Nephron progenitor cell (in vitro differentiated cells): ENCODE data around the gene TEX11.
A peak's percentile ranks its signal among the peaks of the same experiment; 100 is the strongest.
"Not testable (repeated sequence)": the region's sequence is repeated elsewhere in the genome, so short reads cannot be mapped to it uniquely, and the experiment has no call there.

Experiments
- DNase-seq: peaks from one replicate; pipeline ENCODE4 v3.0.0; 2021
- H3K27ac Mint-ChIP-seq: 2 replicates; pipeline ENCODE4 v1.8.0; 2021; ENCODE audit warnings: mild to moderate bottlenecking, moderate library complexity, mixed read lengths
- H3K27me3 Mint-ChIP-seq: 2 replicates; pipeline ENCODE4 v1.8.0; 2021; ENCODE audit warnings: mild to moderate bottlenecking, low read depth, mixed read lengths; ENCODE audit not compliant: poor library complexity
- H3K36me3 Mint-ChIP-seq: 2 replicates; pipeline ENCODE4 v1.8.0; 2021; ENCODE audit warnings: low read depth, mixed read lengths
- H3K4me1 Mint-ChIP-seq: 2 replicates; pipeline ENCODE4 v1.8.0; 2021; ENCODE audit warnings: mixed read lengths
- H3K4me3 Mint-ChIP-seq: 2 replicates; pipeline ENCODE4 v1.8.0; 2021; ENCODE audit warnings: mild to moderate bottlenecking, moderate library complexity, mixed read lengths
- H3K9me3 Mint-ChIP-seq: 2 replicates; pipeline ENCODE4 v1.8.0; 2021; ENCODE audit warnings: mild to moderate bottlenecking, moderate library complexity, mixed read lengths
- CTCF ChIP-seq: fragments of 200-600 bp; sonication (generic); IDR thresholded peaks from 2 replicates; pipeline ENCODE4 v1.5.0; 2021; ENCODE audit warnings: antibody characterized with exemption

The TEX11 gene

GRCh38 chrX:70664726-70665125 is 243.8 kb downstream of the TEX11 start:
- peak; percentile 20 for TF ChIP-seq CTCF
- H3K36me3 Mint-ChIP-seq = no peaks in the 10 kb centered on the region
- no peaks in the 10 kb centered on the region for H3K4me1 Mint-ChIP-seq
- peaks cover 7% of the 10 kb centered on the region for H3K9me3 Mint-ChIP-seq
- H3K27ac Mint-ChIP-seq = no peak overlapping the region
- no peak overlapping the region for H3K4me3 Mint-ChIP-seq
- DNase-seq = no peak
- peaks cover 5% of the 10 kb centered on the region for H3K27me3 Mint-ChIP-seq

- not testable (repeated sequence) for H3K4me1 Mint-ChIP-seq, DNase-seq, H3K4me3 Mint-ChIP-seq, H3K36me3 Mint-ChIP-seq, H3K27ac Mint-ChIP-seq, H3K27me3 Mint-ChIP-seq
- H3K9me3 Mint-ChIP-seq = peaks cover 14% of the 10 kb centered on the region
Measured at GRCh38 chrX:70661124-70661523, 247.4 kb downstream of the TEX11 start.

- not testable (repeated sequence) for H3K4me3 Mint-ChIP-seq, H3K27ac Mint-ChIP-seq, DNase-seq, H3K36me3 Mint-ChIP-seq, H3K27me3 Mint-ChIP-seq, H3K4me1 Mint-ChIP-seq
- H3K9me3 Mint-ChIP-seq = peaks cover 14% of the 10 kb centered on the region
Measured at GRCh38 chrX:70657546-70657945, 251.0 kb downstream of the TEX11 start.

- H3K27me3 Mint-ChIP-seq = peaks cover 7% of the 10 kb centered on the region
- no peak overlapping the region for H3K4me3 Mint-ChIP-seq
- peaks cover 11% of the 10 kb centered on the region for H3K9me3 Mint-ChIP-seq
- no peaks in the 10 kb centered on the region for H3K4me1 Mint-ChIP-seq
- no peaks in the 10 kb centered on the region for H3K36me3 Mint-ChIP-seq
- TF ChIP-seq CTCF = no peak
- no peak for DNase-seq
- H3K27ac Mint-ChIP-seq = no peak overlapping the region
Measured at GRCh38 chrX:70656304-70656703, 252.2 kb downstream of the TEX11 start.

GRCh38 chrX:70647910-70648309 is 260.6 kb downstream of the TEX11 start:
- not testable (repeated sequence) for H3K4me1 Mint-ChIP-seq, H3K27ac Mint-ChIP-seq, H3K27me3 Mint-ChIP-seq

GRCh38 chrX:70636218-70636617 is 272.3 kb downstream of the TEX11 start:
- Mint-ChIP-seq H3K27ac (no peak overlapping the region), H3K4me1 (no peaks in the 10 kb centered on the region), H3K4me3 (no peak overlapping the region), H3K27me3 (no peaks in the 10 kb centered on the region), H3K9me3 (peaks cover 56% of the 10 kb centered on the region), H3K36me3 (peaks cover 4% of the 10 kb centered on the region)
- no peak for TF ChIP-seq CTCF
- no peak for DNase-seq

More at GRCh38 chrX:70647910-70648309, 260.6 kb downstream of the TEX11 start:
- not testable (repeated sequence) for H3K36me3 Mint-ChIP-seq, H3K4me3 Mint-ChIP-seq, DNase-seq
- peaks cover 37% of the 10 kb centered on the region for H3K9me3 Mint-ChIP-seq

- Mint-ChIP-seq H3K4me1 (no peaks in the 10 kb centered on the region), H3K27ac (no peak overlapping the region), H3K36me3 (peaks cover 4% of the 10 kb centered on the region), H3K9me3 (peaks cover 53% of the 10 kb centered on the region), H3K27me3 (no peaks in the 10 kb centered on the region), H3K4me3 (no peak overlapping the region)
- TF ChIP-seq CTCF = no peak
- DNase-seq = no peak
Measured at GRCh38 chrX:70635669-70636068, 272.8 kb downstream of the TEX11 start.
